ENCODE results near the gene SEC61B.

SEC61B gene

DNA sequence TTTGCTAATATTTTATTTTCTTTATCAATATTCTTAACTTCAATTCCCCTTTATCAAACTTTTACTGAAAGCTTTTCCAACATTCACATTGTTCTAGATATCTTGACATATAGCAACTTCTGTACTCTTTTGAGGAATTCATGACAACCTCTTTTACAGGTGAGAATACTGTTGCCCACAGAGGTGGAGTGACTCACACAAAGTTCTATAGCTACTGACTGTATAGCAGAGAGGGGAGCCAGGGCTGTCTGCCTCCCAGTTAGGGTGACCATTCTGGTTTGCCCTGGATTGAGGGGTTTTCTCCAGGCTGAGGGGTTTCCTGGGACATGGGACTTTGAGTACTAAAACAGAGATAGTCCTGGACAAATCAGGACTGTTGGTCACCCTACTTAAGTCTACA lies 16.2 kb downstream of the SEC61B start:
- DNase-seq = no peak

DNA sequence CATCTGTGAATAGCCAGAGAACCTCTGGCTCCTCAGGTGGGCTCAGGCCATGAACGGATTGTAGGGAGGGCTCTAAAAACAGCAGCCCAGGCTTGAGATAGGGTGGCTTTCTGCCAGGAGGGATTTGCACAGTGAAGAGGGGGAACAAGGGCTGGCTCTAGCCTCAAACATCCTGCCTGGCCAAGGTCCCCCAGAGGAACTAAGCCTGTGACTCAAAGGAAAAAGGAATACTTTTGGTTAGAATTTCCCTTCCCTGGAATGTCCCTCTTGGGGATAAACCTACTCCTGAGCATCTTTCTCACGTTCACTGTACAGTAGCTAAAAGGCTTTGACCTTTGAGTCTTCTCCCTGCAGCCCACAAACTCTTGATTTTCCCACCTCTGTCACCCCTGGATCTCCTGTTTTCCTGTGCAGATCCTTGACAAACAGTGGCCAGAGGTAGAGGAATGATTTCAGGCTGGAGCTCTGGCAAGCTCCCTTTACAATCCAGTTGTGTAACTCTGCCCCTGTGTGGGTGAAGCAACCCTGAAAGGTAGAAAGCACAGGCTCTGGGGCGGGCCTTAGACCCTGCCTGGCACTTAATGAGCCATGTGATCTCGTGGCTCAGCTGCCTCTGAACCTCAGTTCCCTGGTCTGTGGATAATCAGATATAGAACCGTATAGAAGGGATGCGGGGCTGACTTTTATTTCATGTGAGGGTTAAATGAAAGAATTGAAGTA lies 17.4 kb downstream of the SEC61B start:
- DNase-seq = no peak

DNA sequence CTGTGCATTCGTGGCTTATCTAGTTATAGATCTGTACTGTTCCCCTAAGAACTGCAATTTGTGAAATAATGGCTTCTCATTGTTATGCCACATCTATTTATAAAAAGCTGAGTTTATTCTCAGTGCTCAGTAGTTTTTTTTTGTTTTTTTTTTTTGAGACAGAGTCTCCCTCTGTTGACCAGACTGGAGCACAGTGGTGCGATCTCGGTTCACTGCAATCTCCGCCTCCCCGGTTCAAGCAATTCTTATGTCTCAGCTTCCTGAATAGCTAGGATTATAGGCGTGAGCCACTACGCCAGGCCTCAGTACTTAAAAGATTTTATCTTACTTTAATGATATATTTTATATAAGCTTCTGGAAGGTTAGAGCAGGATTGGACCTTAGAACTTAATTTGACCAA lies 19.0 kb downstream of the SEC61B start:
- DNase-seq = no peak

DNA sequence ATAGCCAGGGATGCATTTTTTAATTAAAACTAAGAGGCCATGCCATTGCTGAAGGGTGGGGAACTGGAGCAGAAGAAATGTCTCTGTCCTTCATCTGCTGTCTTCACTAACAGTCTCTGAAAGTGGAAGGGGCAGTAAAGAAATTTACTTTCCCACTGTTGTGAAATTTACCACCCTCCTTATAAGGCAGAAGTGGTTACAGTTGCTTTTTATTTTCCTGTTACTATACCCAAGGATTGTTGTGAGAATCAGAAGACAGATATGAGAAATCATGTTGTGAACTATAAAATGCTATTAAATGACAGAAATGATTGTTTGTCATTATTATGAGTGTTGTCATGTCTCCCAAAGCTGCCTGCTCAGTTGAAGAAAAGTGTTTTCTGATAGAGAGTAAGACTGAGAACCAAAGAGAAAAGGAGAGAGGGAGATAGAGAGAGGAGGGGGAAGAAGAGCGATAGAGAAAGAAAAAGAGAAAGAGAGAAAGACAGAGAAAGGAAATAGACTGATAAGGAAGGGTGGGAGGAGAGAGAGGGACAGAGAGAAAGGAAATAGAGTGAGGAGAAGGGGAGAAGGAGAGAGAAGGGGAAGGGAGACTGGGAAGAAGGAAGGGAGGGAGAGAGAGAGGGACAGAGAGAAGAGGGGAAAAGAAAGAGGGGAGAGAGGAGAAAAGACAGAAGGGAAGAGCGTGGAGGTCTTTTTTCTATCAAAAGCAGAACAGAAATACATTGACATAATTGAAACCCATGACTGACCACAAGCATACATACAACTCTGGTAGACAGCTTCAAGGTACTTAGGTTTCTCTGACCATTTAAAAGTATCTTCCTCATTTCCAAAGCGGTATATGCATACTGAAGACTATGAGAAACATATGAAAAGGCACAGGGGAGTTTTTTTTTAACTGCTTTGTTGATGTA lies 22.5 kb downstream of the SEC61B start:
- no peak for DNase-seq

DNA sequence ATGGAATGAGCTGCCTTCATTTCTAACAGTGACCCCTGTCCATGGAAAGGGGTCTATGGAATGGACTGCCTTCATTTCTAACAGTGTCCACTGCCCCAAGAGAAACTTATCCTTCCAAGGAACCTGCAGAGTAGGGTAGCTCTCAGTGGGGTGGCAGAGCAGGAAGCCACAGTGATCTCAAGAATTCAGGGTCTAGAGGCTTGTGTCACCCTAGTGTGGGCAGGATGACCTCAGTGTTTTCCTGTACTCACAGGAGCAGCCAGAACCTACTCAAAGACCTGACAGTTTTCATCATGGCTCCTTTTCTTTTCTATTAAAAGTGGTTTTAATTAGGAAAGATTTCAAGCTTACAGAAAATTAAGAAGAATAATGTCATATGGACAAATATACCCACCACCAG lies 27.5 kb downstream of the SEC61B start:
- DNase-seq = no peak

DNA sequence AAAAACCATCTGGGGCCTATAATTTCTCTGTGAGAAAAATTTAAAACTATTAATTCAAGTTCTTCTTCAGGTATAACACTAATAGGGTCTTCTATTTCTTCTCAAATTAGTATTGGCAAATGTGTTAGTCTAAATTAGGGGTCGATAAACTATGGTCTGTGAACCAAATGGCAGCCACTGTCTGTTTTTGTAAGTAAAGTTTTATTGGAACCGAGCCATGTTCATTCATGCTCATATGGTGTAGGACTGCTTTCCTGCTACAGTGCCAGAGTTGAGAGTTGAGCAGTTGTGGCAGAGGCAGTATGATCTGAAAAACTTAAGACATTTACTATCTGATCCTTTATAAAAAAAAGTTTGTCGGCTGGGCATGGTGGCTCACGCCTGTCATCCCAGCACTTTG lies 29.1 kb downstream of the SEC61B start:
- DNase-seq = no peak

DNA sequence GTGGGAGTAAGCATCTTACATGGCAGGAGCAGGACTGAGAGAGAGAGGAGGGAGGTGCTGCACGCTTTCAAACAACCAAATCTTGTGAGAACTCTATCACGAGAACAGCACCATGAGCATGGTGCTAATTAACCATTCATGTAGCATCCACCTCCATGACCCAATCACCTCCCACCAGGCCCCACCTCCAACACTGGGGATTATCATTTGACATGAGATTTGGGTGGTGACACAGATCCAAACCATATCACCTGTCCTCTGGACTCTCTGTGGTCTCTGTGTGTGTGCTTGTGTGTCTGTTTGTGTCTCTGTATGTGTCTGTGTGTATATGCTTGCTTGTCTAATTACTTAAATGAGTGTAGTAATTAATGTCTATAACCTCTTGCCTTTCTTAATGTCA lies 31.1 kb downstream of the SEC61B start:
- no peak for DNase-seq

DNA sequence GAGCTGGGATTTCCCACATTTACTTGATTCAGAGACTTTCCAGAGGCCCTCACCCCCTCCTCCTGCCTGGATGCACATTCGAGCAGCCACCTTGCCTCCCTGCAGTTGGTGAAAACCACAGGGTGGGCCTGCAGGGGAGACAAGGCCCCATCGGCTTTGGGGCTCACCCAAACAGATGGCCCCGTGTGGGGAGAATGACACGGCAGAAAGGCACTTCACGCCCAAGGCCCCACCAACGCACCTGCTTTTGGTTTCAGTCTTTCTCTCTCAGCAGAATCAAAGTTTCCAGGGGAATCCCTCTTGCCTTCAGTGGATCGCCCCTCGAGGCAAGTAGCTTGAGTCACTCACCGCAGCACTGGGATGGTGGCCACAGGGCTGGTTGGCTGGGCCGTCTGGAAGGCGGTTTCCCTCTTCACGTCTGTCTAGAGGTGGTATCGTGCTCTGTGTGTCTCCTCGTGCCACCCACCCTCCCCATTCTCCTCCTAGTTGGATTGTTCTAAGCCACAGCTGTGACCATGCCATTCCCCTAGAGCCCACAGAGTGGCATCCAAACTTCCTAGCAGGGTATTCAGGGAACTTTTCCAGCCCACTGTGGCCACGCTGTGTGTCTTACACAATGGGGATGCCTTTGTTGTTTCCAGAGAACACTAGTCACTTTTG lies 31.8 kb downstream of the SEC61B start:
- peak; percentile 51 for DNase-seq

DNA sequence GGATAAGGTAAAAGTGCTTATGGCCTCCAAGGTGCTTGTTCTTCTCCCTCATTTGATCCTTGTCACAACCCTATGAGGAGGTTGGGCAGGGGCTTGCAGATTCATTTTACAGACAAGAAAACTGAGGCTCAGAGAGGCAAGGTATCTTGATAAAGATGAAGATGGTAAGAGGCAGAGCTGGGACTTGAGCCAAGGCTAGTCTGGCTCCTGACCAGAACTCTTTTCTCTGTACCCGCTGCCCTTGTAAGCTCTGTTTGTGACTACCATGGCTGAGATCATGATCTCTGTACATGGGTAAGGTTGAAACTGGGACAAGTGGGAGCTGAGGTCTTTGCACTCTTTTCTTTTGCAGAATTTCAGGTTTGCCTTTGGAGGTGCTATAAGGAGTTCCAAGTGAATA lies 33.6 kb downstream of the SEC61B start:
- no peak for DNase-seq

DNA sequence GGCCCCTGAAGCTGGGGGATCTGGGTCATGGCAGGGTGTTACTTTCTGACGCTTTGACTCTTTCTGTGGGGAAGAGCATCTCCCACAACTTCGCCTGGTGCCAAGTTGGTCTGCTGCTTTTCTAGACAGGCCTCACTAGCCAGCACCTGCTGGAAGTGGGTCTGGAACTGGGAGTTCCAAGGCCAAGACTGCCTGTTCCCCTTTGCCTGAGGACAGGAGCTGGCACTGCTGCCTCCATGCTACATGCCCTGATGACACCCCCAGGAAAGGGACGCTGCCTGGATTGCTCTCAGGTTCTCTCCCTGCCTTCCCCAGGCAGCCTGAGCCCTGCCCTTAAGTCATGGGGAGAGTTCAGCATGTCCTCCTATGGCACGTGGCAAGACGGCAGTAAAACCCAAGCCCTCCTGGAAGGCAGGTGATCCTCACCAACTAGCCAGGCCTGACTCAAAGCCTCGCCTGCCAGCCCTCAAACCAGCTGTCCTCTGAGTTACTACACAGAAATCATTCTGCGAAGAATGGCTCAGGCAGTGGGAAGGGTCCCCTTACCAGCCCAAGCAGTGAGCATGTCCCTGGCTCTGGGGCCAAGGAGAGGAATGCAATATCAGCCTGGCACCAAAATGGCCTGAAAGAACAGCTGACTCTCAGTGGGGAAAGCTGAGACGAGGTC lies 35.8 kb downstream of the SEC61B start:
- DNase-seq = no peak

DNA sequence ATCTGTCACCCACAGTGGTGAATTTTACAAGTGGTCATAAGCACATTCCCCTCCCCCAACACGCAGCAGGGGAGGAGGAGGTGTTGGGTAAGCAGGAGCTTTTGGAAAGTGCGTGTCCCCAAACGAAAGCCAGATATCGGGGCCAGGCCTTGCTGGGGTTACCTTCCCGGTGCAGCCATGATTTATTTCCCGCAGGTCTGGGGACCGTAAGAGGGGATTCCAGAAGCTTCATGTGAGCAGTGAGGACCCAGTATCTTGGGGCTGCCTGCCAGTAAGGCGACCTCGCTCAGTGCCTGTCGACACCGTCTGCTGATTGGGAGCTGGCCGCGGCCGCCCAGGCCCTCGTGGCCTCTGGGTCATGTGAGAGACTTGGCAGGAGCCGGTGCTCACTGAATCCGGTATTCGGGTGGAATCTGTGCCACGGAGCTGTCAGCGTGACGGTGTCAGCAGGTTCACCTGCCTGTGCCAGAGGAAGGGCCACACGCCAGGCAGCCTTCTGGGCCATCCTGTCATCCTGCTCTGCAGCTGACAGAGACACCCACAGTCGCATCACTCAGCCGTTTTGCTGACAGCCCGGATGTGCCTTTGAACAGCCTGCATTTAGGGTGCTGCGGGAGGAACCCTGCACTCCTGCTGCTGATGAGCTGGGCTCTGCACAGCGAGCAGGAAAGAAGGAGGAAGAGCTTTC lies 37.3 kb downstream of the SEC61B start:
- peak; percentile 23 for DNase-seq

DNA sequence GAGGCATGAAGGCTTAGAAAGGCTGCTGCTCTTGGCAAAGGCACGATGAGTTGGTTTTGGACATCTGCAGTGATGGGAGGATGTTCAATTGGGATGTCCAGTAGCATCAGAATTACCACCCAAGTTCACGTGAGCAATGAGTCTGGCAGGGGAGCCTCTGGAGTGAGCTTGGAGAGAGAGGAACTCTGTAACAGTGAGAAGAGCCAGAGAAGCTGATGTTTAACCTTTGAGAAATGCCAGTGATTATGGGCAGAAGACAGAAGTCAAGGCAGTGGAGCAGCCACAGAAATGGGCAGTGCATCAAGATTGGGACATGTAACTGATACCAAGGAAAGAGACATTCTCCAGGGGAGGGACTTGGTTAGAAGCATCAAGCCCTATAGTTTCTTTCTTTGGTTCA lies 39.8 kb downstream of the SEC61B start:
- DNase-seq = no peak

DNA sequence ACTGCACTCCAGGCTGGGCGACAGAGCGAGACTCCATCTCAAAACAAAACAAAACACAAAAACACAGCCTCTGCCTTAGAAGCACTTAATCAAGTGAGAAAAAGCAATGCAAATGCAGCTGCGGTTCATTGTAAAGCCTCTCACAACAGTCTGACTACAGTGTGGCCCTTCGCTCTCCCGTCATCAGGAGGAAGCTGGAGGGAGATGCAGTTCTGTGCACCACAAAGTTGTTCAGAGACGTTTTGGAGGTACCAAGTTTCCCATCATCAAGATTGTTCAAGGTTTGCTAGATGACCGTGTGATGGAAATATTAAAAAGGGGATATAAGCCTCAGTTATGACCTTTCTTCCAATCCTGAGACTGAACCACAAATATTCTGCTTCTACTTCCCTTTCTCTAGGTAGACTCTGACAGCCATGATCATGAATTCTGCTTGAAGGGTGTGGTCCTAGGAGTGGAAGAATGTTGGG lies 40.9 kb downstream of the SEC61B start:
- DNase-seq = no peak

DNA sequence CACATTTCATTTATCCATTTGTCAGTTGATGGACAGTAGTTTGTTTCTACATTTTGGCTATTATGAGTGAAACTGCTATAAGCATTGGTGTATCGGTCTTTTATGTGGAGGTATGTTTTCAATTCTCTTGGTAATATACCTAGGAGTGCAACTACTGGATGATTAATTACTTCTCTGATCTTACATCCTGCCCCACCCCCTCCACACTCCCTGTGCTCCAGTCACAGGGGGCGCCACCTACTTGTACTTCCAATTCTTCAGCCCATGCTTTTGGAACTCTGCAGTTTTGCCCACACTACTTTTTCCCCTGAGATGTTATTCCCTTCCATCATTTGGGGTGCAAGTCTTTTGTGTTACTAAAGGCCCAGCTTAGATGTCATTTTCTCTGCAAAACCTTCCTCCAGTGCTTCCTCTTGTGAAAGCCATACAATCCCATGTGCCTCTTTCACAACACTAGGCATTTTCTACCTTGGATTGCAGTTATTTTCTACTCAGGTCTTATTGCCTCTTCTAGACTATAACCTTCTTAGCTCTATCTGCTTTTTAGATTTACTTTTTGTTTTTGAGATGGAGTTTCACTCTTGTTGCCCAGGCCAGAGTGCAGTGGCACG lies 42.1 kb downstream of the SEC61B start:
- no peak for DNase-seq

DNA sequence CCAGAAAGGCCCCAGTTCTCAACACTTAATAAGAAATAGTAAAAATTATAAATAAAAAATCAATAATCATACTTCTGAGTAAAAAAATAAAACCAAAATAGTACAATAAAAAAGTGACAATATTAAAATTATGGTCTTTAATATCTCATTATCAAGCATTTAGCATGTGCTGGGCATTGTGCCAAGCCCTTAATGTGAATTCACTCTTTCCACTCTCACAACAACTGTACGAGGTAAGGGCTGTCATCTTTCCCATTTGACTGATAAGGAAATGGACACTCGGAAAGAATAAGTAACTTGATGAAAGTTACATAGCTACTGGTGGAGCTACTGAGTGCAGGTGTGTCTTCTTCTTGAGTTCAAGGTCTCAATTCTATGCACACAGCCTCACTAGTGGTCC lies 43.6 kb downstream of the SEC61B start:
- no peak for DNase-seq

DNA sequence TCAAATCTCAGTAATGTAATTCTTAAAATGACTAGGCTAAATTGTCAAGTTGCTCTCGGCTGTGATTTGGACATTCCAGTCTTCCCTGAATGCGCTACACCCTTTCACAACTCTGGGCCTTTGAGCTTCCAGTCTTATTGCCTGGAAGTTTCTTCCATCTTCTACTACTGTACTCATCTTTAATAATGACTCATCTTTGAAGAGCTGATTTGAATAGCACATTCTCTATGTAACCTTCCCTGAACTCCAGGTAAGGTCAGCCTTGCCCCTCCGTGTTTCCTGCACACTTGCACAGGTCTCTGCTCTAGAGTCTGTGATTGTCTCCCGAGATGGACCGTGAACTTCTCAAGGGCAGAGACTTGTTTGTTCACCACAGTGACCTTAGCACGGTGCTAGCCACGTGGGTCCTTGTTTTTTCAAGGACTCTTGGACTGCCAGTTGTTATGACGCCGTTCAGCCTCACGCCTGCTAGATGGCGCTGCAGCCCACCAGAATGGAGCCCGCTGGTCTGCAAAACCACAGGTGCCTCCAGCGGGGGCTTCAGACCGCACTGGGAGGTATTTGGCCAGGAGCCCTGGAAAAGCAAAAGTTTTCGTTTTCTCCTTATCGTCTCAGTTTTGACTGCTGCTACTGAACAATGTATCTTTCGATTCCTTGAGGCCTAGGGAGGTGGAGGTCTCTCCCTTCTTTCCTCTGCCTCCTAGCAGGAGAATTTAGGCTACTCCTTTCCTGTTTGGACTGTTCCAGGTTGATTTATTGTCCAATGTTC lies 44.4 kb downstream of the SEC61B start:
- peak; percentile 41 for DNase-seq

DNA sequence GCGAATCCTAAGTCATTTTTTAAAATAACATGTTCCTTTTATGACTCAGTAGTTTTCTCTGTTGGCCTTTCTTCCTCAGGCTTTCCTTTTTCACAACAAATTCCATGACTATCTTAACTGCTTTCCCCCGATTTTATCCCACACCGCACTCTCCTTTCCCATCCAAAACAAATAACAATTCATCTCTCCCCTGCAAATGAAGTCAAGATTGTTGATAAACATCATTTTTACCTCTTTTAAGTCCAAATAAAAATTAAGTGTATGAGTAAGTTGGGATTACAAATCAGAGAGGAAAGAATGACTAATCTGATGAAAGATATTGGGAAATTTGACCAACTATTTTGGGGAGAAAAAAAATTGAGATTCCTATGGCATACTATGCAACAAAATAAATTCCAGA lies 47.3 kb downstream of the SEC61B start:
- DNase-seq = no peak

DNA sequence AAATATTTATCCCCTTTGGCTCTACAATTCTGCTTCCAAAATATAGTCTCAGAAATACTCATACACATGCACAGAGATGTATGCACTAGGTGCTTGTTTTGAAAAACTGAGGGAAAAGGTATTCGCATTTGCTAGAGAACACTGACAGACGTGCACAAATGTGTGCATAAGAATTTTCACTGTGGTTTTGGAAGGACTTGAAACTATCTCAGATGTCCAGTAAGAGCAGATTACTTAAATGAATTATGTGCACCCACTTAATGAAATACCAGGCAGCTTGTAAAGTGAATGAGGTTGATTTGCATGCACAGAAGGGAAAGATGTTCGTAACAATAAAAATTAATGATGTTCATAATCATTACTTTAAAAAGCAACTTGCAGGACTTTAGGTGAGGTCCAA lies 48.4 kb downstream of the SEC61B start:
- no peak for DNase-seq

DNA sequence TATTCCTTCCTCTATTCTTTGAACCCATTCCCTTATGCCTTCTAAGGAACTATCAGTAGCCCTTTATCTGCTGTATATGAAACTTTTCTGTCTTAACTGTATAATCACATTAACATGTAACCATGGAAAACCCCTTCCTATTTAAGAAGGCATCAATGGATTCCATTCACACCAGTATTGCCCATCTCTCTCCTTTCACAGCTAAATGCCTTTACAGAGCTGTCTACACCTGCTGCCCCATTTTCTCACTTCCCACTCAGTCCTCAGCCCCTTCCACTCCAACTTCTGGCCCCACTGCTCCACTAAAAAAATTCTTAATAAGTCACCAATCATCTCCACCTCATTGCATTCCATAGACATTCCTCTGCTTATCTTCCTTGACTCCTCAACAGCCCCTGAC lies 50.8 kb downstream of the SEC61B start:
- no peak for DNase-seq

DNA sequence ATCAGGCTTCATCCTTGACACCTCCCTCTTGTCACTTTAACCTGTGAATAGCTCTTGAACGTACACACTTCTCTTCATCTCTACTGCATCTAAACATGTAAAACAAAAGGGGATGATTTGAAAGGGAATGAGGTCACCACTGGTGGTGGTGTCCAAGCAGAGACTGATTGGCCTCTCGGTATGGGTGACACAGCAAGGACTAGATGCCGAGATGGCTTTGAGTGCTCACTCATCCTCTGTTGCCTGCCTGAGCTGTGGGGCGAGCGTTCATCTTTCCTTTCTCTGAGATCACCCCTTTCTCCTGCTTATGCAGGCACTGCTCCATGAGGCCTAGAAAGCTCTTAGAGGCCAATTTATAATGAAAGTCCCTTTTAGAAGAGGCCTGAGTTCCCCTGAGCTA lies 51.9 kb downstream of the SEC61B start:
- no peak for DNase-seq

DNA sequence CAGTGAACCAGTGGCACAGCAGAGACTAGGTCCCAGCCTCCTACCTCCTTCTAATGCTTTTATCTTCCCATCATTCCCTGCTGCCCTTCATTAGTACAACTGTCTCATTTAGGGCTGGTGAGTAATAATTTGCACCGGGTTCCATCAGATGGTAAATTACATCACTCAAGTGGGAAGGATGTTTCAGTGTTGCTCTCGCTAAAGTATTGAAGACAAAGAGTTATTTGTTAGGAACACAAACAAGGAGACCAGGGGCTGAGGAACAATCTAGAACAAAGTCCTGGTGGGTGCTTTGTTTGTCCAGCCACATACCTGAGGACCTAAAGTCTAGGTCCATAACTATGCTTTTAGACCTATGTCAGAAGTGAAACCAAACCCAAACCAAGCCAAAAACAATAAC lies 52.4 kb downstream of the SEC61B start:
- no peak for DNase-seq

Data from CD4-positive, alpha-beta T cell treated with Interleukin-4 for 4 hours (primary cell).